Stimulated activated CD8-positive, alpha-beta memory T cell treated with anti-CD3 and anti-CD28 coated beads, Interleukin-15, amount 100 ng/mL, for 48 hours (primary cell): Measurements from ENCODE around the gene ESYT2.
"Not testable (repeated sequence)": the region's sequence is repeated elsewhere in the genome, so short reads cannot be mapped to it uniquely, and the experiment has no call there.

ENCODE experiments used
- DNase-seq, 2 donors: peaks; one replicate each; pipeline ENCODE4 v3.0.0-alpha.2; 2020; ENCODE audit warnings: low read depth in 2 of 2

The ESYT2 gene

DNA sequence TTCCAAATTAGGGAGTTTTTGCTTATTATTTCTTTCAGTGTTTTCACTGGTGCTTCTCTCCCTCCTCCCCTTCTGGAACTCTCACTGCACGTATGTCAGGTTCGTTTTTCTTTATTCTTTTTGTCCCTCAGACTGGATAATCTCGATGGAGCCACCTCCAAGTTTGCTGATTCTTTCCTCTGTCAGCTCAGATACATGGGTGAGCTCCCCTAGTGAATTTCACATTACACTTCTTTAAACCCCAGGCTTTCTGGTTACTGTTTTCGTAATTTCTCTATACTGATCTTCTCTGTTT lies 103.9 kb downstream of the ESYT2 start:
- no peak for DNase-seq

DNA sequence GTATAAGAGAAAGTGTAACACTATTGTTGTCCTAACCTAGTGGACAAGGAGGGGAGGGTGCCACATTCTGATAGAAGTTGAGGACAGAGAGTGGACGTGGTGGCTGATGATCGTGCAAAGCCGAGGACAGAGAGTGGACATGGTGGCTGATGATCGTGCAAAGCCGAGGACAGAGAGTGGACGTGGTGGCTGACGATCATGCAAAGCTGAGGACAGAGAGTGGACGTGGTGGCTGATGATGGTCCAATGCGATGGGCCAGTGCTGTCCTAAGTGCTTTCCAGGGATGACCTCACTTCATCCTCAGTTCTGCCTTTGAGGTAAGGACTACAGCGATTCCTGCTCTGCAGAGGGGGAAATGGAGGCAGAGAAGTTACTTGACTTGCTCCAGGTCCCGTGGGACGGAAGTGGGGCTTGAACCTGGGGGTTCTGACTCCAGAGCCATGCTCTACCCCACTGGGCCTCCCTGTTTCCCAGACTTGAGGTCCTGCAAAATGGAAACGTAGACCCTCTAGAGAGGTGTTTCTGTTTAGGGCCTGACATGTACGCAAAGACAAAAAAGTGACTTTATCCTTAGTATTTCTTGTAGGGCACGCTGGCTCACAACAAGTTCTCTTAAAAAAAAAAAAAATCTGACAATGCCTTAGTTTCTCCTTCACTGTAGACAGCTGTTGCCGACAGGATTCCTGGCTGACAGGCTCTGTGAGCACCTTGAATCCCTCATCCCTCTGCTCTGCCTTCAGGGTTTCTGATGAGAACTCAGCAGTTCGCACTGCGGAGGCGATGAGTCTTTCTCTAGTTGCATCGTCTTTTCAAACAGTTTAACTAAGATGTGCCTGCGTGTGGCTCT lies 104.4 kb downstream of the ESYT2 start:
- DNase-seq: no peak

DNA sequence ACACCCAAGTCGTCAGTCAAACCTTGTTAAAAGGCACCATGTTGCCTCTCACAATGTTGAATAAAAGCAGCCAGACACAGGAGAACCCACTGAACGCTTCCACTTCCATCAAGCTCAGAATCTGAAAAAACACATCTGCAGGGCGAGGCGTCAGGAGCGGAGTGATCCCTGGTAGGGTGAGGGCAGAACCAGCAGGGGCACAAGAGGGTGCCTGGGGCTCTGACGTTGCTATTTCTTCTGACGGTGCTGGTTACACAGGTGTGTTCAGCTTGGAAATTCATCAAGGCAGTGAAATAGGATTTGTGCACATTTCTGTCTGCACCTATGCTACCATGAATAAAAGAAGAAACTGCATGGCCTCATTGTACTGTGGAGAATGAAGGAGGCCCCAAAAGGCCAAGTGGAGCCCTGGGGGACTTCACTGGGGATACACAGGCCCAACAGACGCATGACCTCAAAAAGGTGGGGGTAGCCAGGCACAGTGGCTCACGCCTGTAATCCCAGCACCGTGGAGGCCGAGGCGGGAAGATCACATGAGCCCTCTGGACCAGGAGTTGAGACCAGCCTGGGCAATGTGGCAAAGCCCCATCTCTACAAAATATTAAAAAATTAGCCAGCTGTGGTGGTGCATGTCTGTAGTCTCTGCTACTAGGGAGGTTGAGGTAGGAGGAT lies 105.5 kb downstream of the ESYT2 start:
- no peak for DNase-seq

DNA sequence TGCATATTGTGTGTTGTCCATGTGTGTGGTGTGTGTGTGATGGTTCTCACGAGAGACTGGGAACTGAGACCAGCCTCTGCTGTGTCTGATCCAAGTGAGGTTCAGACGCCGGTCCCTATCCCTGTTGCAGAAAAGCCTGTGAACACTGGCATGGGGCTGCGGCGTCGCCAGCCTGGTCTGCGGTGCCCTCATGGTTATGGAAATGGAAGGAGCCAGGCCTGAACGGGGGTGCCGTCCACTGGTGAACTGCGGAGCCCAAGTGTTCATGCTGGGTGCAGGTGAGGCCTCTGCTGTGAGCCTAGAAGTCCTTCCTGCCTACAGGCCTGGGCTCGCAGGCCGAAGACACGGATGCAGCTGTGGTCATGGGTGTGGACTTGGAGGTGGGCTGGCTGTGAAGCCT lies 106.0 kb downstream of the ESYT2 start:
- DNase-seq: no peak

DNA sequence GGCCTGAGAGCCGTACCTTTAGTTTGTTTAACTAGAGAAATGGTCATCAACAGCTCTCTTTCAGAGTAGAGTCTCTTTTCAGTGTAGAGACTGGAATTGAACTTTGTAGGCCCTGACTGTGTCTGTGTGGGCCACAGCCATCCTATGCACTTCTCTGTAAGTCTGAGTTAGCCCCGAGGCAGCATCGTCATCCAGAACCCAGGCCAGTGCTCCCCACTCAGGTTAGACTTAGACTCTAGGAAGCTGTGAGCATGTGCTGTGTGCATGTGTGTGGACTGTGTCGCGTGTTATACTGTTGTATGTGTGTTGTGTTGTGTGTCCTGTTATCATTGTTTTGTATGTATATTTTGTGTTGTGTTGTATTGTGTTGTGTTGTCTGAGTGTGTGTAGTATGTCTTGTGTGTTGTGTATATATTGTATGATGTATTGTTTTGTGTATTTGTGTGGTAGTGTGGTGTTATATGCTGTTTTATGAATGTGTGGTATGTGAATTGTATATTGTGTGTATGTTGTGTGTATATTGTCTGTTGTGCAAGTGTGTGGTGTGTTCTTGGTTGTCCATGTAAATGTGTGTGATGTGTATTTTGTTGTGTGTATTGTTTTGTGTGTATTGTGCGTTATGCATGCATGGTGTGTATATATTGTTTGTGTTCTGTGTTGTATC lies 106.6 kb downstream of the ESYT2 start:
- DNase-seq: no peak

DNA sequence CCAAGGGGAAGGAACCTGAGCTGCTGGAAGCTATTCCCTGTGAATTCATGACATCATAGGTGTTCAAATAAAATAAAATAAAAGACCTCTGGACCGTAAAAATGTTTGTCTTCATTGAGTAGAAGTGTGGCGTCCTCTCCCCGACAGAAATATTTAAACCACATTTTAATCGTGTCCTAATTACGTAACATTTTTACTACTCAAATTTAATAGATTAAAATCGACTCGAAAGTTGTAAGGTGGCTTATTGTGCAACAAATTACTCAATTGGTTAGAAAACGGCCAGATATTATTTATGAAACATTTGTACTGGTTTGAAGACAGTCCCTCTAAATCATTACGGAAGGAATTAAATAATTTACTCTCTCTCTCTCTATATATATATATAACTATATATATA lies 109.2 kb downstream of the ESYT2 start:
- DNase-seq: no peak

DNA sequence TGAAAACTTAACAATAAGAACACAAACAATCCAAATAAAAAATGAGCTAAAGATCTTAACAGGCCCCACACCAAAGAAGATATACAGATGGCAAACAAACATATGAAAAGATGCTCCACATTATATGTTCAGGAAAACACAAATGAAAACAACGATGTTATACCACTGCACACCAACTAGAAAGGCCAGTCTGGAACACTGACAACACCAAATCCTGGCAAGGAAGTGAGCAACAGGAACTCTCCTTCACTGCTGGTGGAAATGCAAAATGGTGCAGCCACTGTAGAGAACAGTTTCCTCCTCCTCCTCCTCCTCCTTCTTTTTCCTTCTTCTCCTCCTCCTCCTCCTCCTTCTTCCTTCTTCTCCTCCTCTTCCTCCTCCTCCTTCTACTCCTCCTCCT lies 112.5 kb downstream of the ESYT2 start:
- no peak for DNase-seq

DNA sequence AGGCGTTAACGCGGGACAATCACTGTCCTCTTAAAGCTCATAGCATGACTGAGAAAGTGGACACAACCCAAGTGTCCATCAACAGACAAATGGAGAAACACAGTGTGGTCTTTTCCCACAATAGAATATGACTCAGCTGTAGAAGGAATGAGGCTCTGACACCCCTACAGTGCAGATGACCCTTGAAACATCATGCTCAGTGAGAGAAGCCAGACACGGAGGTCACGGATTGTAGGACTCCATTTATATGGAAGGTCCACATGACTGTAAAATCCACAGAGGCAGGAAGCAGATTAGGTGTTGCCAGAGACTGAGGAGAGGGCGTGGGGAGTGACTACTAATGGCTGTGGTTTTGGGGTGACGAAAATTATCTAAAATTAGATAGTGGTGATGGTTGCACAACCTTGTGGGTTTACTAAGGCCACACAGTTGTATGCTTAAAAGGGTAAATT lies 118.6 kb downstream of the ESYT2 start:
- no peak for DNase-seq

DNA sequence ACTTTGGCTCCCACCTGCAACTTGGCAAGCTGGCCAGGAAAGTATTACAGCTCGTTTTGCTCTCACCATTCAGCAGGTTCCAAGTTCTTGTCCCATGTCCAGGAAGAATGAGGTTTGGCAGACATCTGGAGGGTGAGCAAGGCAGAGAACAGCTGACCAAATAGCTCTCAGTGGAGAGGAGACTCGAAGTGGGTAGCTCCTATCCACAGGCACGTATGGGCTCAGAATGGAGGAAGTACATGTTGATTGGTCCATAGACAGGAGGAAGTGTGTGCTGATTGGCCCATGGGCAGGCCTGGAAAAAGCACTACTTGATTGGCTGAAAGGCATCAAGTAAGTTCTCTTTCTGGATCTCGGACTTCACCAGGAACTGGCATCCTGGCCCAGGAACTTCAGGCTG lies 121.7 kb downstream of the ESYT2 start:
- DNase-seq: no peak

DNA sequence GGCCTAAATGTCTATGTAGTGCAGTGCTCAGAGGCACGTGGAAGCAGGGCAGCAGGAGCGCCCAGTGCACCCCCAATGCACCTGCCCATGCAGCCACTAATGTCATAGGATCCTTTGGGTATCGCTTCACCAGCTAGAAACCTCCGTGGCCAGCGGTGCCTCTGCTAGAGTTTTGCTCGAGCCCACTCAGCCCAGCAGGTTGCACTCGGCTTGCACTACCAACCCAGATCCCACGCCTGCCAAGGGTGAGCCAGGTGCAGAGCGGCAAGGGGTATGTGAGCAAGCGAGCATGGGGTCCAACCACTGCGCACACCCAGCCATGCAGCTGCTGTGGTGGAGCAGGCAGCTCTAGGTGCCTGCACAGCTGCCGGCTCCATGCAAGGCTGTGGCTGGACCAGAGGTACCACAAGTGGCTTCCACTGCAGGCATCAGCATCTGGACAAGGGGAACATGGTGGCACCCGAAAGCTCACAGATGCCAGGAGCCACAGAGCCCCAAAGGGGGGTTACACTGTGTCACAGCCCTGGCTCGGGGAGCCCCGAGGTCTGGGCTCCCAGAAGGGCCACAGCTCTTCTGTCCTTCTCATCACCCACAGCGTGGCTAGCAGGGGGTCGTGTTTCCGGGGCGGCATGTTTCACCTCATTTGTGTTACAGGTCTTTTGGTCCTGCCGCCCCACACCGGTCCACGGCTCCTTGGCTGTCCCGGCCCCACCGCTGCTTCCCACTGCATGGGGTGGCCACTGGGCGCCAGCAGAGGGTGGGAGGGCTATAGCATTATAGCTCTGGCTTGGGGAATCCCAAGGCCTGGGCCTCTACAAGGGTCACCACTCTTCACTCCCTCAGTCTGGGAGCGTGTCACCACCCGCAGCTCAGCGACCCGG lies 122.4 kb downstream of the ESYT2 start:
- DNase-seq: no peak

DNA sequence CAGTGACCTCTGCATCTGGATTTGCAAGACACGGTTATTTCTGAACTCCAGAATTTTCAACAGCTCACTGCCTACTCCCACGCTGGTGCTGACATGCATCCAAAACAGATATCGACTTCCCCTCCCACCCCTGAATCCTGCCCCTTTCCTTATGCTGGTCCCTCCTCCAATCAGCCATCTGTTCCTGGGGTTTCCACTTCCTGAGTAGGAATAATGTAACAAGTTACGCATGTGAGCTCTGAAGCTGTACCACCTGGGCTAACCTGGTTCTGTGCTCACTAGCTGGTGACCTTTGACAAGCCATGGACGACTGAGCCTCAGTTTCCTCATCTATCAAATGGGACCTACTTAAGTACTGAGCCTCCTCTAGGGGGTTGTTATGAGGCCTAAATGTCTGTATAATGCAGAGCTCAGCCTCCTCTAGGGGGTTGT lies 123.0 kb downstream of the ESYT2 start:
- DNase-seq: no peak

DNA sequence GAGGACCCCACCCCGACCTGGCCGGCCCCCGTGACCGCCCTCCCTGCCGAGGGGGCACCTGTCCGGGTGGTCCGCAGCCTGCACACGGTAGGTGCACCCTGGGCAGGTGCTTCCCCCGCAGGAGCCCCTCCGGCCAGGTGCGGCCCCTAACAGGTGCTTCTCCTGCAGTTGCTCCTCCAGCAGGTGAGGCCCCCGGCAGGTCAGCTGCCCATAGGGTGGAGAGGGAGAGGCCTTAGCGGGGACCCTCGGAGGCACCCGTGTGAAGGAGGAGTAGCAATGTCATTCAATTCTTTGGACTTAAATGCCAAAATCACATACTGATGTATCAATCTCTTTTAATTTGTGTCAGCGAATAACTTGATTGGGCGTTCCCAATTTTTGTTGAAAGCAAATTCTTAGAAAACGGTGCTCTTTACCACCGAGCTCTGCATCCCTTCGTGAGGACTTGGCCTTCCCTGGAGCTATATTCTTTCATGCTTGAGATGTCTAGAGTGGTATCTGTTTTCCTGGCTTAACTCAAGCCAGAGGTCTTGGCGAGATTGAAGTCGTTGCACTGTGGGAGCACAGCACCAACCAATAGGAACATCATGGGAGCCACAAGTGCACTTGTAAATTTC lies 124.0 kb downstream of the ESYT2 start:
- no peak for DNase-seq

DNA sequence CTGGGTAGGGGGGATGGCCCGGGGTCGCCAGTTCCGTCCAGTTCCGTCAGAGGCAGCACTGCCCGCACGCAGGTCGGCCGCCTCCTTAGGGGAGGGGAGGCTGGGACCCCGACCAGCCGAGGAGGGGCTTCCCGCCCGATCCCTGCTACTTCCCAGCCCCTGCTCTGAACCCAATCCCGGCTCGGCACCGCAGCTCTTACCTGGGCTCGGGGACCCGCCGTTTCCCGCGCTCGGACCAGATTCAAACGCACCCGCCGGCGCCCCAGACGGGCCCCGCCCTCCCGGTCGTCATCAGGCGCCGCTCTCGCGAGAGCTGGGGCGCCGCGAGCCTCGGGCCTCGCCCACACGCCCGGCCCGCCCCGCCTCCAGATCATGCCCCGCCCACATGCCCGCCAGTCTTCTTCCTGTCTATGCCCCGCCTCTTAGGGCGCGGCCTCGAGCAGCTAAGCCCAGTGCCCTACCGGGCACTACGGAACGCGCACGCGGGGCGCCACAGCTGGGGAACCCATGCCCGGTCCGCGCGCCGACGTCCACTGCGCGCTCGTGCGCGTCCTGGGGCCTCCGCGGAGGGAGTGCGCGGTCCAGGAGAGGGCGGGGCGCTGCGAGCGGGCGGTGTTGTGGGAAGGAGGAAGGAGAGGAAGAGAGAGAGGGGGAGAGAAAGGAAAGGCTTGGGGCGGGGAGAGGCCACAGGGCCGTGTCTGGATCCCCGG lies 124.6 kb downstream of the ESYT2 start, which contains the start of gene NCAPG2:
NCAPG2 (minus strand) TSS at position 281 of the 710 bp plus-strand sequence. CDS start 2,905 bp downstream, outside the sequence.
- peak; percentile 96 to 97 for DNase-seq

DNA sequence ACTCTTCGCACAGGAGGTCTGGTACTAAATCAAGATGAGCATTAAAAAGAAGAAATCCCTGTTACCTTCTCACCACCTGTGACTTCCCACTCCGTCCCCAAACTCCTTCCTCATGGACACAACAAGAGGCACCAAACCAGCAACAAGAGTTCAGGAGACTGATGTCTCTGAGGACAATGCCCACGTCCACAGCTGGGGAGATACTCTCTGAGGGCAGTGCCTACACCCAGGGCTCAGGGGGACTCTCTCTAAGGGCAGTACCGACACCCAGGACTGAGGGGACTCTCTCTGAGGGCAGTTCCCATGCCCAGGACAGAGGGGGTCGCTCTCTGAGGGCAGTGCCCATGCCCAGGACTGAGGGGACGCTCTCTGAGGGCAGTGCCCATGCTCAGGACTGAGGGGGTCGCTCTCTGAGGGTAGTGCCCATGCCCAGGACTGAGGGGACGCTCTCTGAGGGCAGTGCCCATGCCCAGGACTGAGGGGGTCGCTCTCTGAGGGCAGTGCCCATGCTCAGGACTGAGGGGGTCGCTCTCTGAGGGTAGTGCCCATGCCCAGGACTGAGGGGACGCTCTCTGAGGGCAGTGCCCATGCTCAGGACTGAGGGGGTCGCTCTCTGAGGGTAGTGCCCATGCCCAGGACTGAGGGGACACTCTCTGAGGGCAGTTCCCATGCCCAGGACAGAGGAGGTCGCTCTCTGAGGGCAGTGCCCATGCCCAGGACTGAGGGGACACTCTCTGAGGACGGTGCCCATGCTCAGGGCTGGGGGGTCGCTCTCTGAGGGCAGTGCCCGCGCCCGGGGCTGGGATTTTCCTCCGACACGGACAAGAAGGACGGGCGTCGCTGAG lies 125.4 kb downstream of the ESYT2 start:
- not testable (repeated sequence) for DNase-seq

DNA sequence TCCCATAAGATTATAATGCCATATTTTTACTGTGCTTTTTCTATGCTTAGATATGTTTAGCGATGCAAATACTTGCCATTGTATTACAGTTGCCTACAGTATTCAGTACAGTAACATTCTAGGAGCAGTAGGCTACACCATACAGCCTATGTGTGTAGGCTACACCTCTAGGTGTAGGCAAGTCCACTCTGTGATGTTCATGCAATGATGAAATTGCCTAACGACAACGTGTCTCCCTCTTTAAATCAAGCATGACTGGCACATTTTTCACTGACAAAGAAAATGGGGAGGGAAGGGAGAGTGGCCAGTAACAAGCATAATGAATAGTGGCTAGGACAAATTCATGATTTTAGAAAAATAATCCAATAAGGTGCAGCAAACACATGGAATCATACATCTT lies 126.4 kb downstream of the ESYT2 start:
- DNase-seq: no peak

DNA sequence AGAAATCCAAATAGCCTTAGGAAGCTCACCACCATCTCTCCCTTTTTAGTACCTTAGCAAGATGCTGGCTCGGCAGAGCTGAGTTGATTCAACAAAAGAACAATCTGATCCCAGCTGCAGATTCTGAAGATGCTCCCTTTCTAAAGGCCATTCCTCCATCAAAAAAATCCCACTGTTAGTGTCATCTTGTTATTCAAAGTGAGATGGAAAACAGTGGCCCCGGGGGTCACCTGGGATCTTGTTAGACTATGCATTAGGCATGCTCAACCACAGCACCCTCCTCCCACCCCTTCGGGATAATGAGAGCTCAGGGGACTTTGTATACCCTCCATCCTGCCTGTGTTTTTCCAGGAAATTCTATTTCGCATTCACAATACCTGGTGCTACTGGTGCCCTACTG lies 127.1 kb downstream of the ESYT2 start:
- no peak for DNase-seq

DNA sequence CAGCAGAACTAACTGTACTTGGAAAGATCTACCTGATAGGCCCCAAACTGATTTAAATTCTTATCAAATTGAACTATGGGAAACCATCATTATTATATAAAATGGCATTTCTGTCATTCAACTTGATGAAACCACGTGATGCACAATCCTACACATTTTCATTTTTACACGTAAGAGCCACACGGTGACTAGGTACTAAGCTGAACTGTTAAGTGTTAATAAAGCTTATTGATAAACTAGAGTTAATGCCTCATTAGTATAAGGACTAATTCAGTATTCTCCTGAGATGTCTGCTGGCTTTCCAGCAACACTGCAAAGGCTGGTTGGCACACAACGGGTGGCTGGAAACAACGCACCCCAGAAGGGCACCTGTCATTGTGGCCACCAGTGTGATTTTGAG lies 129.3 kb downstream of the ESYT2 start:
- DNase-seq: no peak

DNA sequence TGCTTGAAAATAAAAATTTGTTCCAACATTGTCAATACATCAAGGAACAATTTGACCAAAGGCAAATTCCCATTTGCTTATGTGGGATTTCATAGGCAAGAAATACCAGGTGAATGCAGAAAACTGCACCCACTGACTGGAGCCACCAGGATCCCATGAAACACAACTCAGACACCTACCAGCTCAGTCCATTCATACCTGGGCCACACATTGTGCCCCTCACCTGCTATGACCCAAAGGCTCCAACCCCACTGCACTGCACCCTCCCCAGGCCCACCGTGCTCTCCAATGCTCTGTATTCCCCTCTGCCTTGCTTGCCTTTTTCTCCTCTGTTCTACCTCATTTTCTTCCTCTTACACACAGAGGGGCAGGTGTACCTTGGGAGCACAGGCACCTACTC lies 130.0 kb downstream of the ESYT2 start:
- DNase-seq: no peak

DNA sequence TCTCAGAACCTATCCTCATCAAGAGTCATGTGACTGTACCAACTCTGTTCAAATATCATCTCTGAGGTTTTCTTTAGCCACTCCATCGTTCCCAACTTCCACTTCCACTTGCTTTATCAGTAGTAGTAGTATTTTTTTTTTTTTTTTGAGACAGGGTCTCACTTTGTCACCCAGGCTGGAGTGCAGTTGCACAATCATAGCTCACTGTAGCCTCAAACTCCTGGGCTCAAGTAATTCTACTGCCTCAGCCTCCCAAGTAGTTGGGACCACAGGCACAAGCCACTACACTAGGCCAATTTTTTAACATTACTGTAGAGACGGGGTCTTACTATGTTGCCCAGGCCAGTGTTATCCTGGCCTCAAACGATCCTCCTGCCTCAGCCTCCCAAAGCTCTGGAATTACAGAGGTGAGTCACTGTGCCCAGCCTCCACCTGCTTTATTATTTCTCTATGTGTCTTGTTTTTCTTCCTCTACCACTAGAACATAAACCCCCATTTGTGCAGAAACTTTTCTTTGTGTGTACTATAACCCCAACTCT lies 130.6 kb downstream of the ESYT2 start:
- DNase-seq: no peak
